HG02642 (cell line): Measurements from ENCODE around the gene SEMA3F.

Experiments used
- ATAC-seq: cut with Tn5 transposase; IDR thresholded peaks from one replicate; pipeline ENCODE4 v1.9.1; 2021; ENCODE audit warnings: mild to moderate bottlenecking; ENCODE audit not compliant: unreplicated experiment, poor library complexity

SEMA3F gene

GRCh38 chr3:50190936-50191660 lies 36.0 kb downstream of the SEMA3F start, which contains the start of gene GNAT1:
Gene GNAT1 (plus strand): TSS chr3:50191610. CDS start chr3:50191726, 116 bp downstream.
- no peak for ATAC-seq

GRCh38 chr3:50192124-50192523 lies 37.0 kb downstream of the SEMA3F start:
- ATAC-seq, result no peak

GRCh38 chr3:50192689-50193141 lies 37.6 kb downstream of the SEMA3F start:
- no peak for ATAC-seq

GRCh38 chr3:50193286-50193685 lies 38.2 kb downstream of the SEMA3F start:
- no peak for ATAC-seq

- no peak for ATAC-seq
These were observed 38.6 kb downstream of the SEMA3F start for GRCh38 chr3:50193746-50194127.

- ATAC-seq, result no peak
These were observed 39.2 kb downstream of the SEMA3F start for GRCh38 chr3:50194128-50194902.

- ATAC-seq, result no peak
These were observed 39.9 kb downstream of the SEMA3F start for GRCh38 chr3:50194903-50195500.

DNA sequence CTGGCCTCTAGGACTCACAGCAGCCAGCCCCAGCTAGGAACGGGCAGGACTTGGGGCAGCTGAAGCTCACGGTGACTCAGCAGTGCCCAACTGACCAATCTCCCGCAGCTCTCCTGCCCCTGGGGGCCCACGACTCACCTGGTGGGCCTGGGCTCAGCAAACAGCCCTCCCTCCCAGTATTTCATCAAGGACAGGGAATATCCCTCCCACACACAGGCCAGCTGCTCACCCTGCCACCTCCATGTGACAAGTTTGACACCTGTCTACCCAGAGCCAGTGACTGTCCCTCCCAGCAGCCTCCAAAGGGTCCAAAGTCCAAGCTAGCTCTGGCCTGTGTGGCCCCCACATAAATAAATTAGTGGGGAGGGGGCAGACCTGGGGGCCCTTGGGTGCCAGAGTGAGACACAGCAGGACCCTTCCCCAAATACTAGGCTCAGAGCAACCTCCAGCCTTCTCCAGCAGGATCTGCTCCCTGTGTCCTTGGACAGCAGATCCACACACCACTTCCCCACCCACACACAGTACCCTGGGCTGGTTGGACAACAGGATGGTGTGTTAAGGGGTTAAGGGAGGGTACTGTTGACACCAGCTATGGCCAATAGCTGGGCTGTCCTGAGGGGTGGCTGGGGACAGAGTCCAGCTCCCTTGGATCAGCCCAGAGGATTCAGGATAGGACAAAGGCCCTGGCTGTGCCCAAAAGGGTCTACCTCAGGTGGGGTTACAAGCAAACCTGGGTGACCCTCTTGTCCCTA lies 40.6 kb downstream of the SEMA3F start:
- ATAC-seq, result no peak

GRCh38 chr3:50196253-50196801 lies 41.2 kb downstream of the SEMA3F start:
- no peak for ATAC-seq

- ATAC-seq, result no peak
These were observed 46.6 kb downstream of the SEMA3F start for GRCh38 chr3:50201573-50202315.

GRCh38 chr3:50202353-50203112 lies 47.4 kb downstream of the SEMA3F start:
- no peak for ATAC-seq

GRCh38 chr3:50203113-50203808 lies 48.1 kb downstream of the SEMA3F start:
- no peak for ATAC-seq

GRCh38 chr3:50203809-50204803 lies 49.0 kb downstream of the SEMA3F start:
- no peak for ATAC-seq

DNA sequence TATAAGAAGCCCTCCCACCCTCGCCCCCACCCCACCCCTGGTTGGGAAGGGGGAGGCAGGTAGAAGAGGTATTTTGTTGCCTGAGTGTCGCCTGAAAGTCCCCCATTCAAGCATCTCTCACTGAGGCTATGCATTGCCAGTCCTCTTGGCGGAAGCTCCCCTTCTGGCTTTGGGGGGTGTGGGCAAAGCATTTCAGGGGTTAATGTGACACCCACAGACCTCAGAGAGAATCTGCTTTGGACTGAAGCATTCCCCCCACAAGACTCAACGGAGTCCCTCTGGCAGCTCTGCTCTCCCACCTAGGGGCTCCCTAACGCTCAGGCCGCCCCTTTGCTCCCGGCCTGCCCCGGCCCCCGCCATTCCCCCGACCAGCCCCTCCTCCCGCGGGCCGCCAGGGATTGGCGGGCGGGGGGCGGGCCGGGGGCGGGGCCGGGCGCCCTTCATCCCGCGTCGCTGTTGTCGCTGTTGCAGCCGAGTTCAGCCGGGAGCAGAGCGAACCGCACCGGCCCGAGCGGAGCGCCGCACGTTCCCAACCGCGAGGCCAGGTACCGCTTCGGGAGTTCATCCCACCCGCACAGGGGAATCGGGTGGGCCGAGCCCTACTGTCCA lies 49.8 kb downstream of the SEMA3F start, which contains the start of gene SLC38A3:
SLC38A3 (plus strand) TSS at position 468 of the 609 bp plus-strand sequence. CDS start 8,929 bp downstream, outside the sequence.
- ATAC-seq, result no peak

- ATAC-seq, result no peak
These were observed 50.5 kb downstream of the SEMA3F start for GRCh38 chr3:50205413-50206276.
